ENCODE data around the gene BIVM. TPM values are rescaled to one million over a fixed set of nuclear protein-coding genes. Genes with fewer than 3 reads are reported as not detected.

Gene BIVM
- polyA plus RNA-seq, 1 donor (not counting 4 experiments of a cell fraction or from before 2014, with no cell fraction given), result 20.7 TPM

GRCh38 chr13:102838982-102839381 is 40.1 kb downstream of the BIVM start:
- dilution Hi-C loops (cut with MboI; ENCODE audit: extremely low pct_ligation_motif_present, low sequenced_read_pairs), result no loop called here
- Histone ChIP-seq H3K79me2 (ENCODE audit: control insufficient read depth, insufficient read depth, low read length) (no peaks in the 10 kb centered on the region), H3K9me3 (ENCODE audit: control insufficient read depth, low read depth, low read length) (no peaks in the 10 kb centered on the region), H3K4me3 (ENCODE audit: control insufficient read depth in 2 of 3, extremely low read depth in 1 of 3, insufficient read depth in 2 of 3, low read depth in 1 of 3, low read length in 3 of 3) (no peak overlapping the region), H3K27ac (ENCODE audit: control insufficient read depth, insufficient read depth, low read length) (no peak overlapping the region), H4K20me1 (ENCODE audit: control insufficient read depth, extremely low read depth, insufficient read depth, low read length) (no peaks in the 10 kb centered on the region), H3K4me1 (ENCODE audit: control insufficient read depth, extremely low read depth, insufficient read depth, low read length) (no peaks in the 10 kb centered on the region), H3K9ac (ENCODE audit: control insufficient read depth, extremely low read depth, insufficient read depth, low read length) (no peak overlapping the region), H3K27me3 (ENCODE audit: control insufficient read depth, extremely low read depth, insufficient read depth, low read length) (no peaks in the 10 kb centered on the region), H2AFZ (ENCODE audit: control insufficient read depth, low read length) (no peak overlapping the region), H3K9me1 (ENCODE audit: control insufficient read depth, extremely low read depth, insufficient read depth, low read length) (no peaks in the 10 kb centered on the region), H3K4me2 (ENCODE audit: control insufficient read depth, extremely low read depth, insufficient read depth, low read depth, low read length) (no peak overlapping the region), H3K36me3 (ENCODE audit: control insufficient read depth in 2 of 2, extremely low read depth in 1 of 2, insufficient read depth in 2 of 2, low read length in 2 of 2) (peaks cover 0 to 12% of the 10 kb centered on the region in 2 experiments)
- FAIRE-seq, result no peak
- no peak for DNase-seq (ENCODE audit: low read depth, low spot score)
- TF ChIP-seq CTCF (optimal IDR thresholded peaks at IDR 0.05 in 1 of 3, IDR thresholded peaks at IDR 0.05 in 1 of 3, conservative IDR thresholded peaks at IDR 0.05 in 1 of 3; ENCODE audit: extremely low read depth in 1 of 3, insufficient read depth in 2 of 3, low read length in 3 of 3) (no peak), EZH2 (IDR thresholded peaks at IDR 0.05; ENCODE audit: low read length) (no peak)

GRCh38 chr13:102839462-102839861 is 40.5 kb downstream of the BIVM start:
- H3K27ac ChIP-seq (ENCODE audit: control insufficient read depth, insufficient read depth, low read length), result no peak overlapping the region
- H4K20me1 ChIP-seq (ENCODE audit: control insufficient read depth, extremely low read depth, insufficient read depth, low read length), result no peaks in the 10 kb centered on the region
- no peaks in the 10 kb centered on the region for H3K9me1 ChIP-seq (ENCODE audit: control insufficient read depth, extremely low read depth, insufficient read depth, low read length)
- dilution Hi-C loops (cut with MboI; ENCODE audit: extremely low pct_ligation_motif_present, low sequenced_read_pairs), result no loop called here
- no peak for DNase-seq (ENCODE audit: low read depth, low spot score)
- H2AFZ ChIP-seq (ENCODE audit: control insufficient read depth, low read length), result no peak overlapping the region
- TF ChIP-seq CTCF (optimal IDR thresholded peaks at IDR 0.05 in 1 of 3, IDR thresholded peaks at IDR 0.05 in 1 of 3, conservative IDR thresholded peaks at IDR 0.05 in 1 of 3; ENCODE audit: extremely low read depth in 1 of 3, insufficient read depth in 2 of 3, low read length in 3 of 3), result no peak
- no peak for TF ChIP-seq EZH2 (IDR thresholded peaks at IDR 0.05; ENCODE audit: low read length)
- H3K4me3 ChIP-seq (ENCODE audit: control insufficient read depth in 2 of 3, extremely low read depth in 1 of 3, insufficient read depth in 2 of 3, low read depth in 1 of 3, low read length in 3 of 3), result no peak overlapping the region
- H3K9me3 ChIP-seq (ENCODE audit: control insufficient read depth, low read depth, low read length), result no peaks in the 10 kb centered on the region
- H3K79me2 ChIP-seq (ENCODE audit: control insufficient read depth, insufficient read depth, low read length), result no peaks in the 10 kb centered on the region
- no peaks in the 10 kb centered on the region for H3K4me1 ChIP-seq (ENCODE audit: control insufficient read depth, extremely low read depth, insufficient read depth, low read length)
- H3K27me3 ChIP-seq (ENCODE audit: control insufficient read depth, extremely low read depth, insufficient read depth, low read length), result no peaks in the 10 kb centered on the region
- no peak overlapping the region for H3K4me2 ChIP-seq (ENCODE audit: control insufficient read depth, extremely low read depth, insufficient read depth, low read depth, low read length)
- no peak for FAIRE-seq
- no peak overlapping the region for H3K9ac ChIP-seq (ENCODE audit: control insufficient read depth, extremely low read depth, insufficient read depth, low read length)
- peaks cover 0 to 12% of the 10 kb centered on the region in 2 experiments for H3K36me3 ChIP-seq (ENCODE audit: control insufficient read depth in 2 of 2, extremely low read depth in 1 of 2, insufficient read depth in 2 of 2, low read length in 2 of 2)
